Measurements from ENCODE around the gene C6orf120. TPM values are rescaled to one million over a fixed set of nuclear protein-coding genes. Genes with fewer than 3 reads are reported as not detected.

C6orf120 gene
- total RNA-seq, 4 donors from 2014 or later: 25.3 to 35.6 (median 31.2) TPM

- H3K36me3 ChIP-seq: peaks cover 7 to 36% (median 16%) of the 10 kb centered on the region in 4 donors
- 94% methylated on average over 2 of the region's 3 CpGs for WGBS
- intact Hi-C loops (cut with DNase I): no loop called here
These were observed 26.9 kb upstream of the C6orf120 start for GRCh38 chr6:169675011-169675410.

GRCh38 chr6:169677096-169677495 is 24.8 kb upstream of the C6orf120 start:
- H3K4me3 ChIP-seq: no peak overlapping the region
- H3K27ac ChIP-seq (replicated peaks in 1 of 4): no peak overlapping the region
- H3K27me3 ChIP-seq: no peaks in the 10 kb centered on the region
- WGBS: 91% methylated on average over 1 of the region's 1 CpG
- intact Hi-C loops (cut with DNase I): no loop called here
- H3K36me3 ChIP-seq: peaks cover under 1 to 24% (median 11%) of the 10 kb centered on the region in 4 donors
- TF ChIP-seq POLR2AphosphoS5 (IDR thresholded peaks at IDR 0.05): no peak
- no peak for TF ChIP-seq CTCF (IDR thresholded peaks at IDR 0.05)
- no peak for TF ChIP-seq EP300 (IDR thresholded peaks at IDR 0.05)
- no peak for DNase-seq (ENCODE audit: extremely low spot score)
- peaks cover 0 to 5% (median 0%) of the 10 kb centered on the region in 4 donors for H3K4me1 ChIP-seq
- no peaks in the 10 kb centered on the region for H3K9me3 ChIP-seq

More at GRCh38 chr6:169675011-169675410, 26.9 kb upstream of the C6orf120 start:
- Histone ChIP-seq H3K9me3 (no peaks in the 10 kb centered on the region), H3K27ac (replicated peaks in 1 of 4) (no peak overlapping the region), H3K4me3 (no peak overlapping the region), H3K27me3 (no peaks in the 10 kb centered on the region), H3K4me1 (peaks cover 0 to 5% (median 0%) of the 10 kb centered on the region in 4 donors)
- TF ChIP-seq POLR2AphosphoS5 (IDR thresholded peaks at IDR 0.05): no peak
- TF ChIP-seq EP300 (IDR thresholded peaks at IDR 0.05): no peak
- TF ChIP-seq CTCF (IDR thresholded peaks at IDR 0.05): no peak
- no peak for TF ChIP-seq POLR2A (IDR thresholded peaks at IDR 0.05; ENCODE audit: low read depth)
- peak; percentile 53 for DNase-seq (ENCODE audit: extremely low spot score)

- peaks cover 0 to 5% (median 0%) of the 10 kb centered on the region in 4 donors for H3K4me1 ChIP-seq
- 88% methylated on average over 1 of the region's 1 CpG for WGBS
- H3K27me3 ChIP-seq: no peaks in the 10 kb centered on the region
- peaks cover 0 to 25% (median 14%) of the 10 kb centered on the region in 4 donors for H3K36me3 ChIP-seq
- no peak overlapping the region for H3K4me3 ChIP-seq
- DNase-seq (ENCODE audit: extremely low spot score): no peak
- no peak overlapping the region for H3K27ac ChIP-seq (replicated peaks in 1 of 4)
- TF ChIP-seq CTCF (IDR thresholded peaks at IDR 0.05) (no peak), POLR2A (IDR thresholded peaks at IDR 0.05; ENCODE audit: low read depth) (no peak), EP300 (IDR thresholded peaks at IDR 0.05) (no peak), POLR2AphosphoS5 (IDR thresholded peaks at IDR 0.05) (no peak)
- H3K9me3 ChIP-seq: no peaks in the 10 kb centered on the region
- intact Hi-C loops (cut with DNase I): no loop called here
These were observed 23.6 kb upstream of the C6orf120 start for GRCh38 chr6:169678342-169678741.

- TF ChIP-seq EP300 (IDR thresholded peaks at IDR 0.05): no peak
- no peak for TF ChIP-seq POLR2AphosphoS5 (IDR thresholded peaks at IDR 0.05)
- TF ChIP-seq CTCF (IDR thresholded peaks at IDR 0.05): no peak
- intact Hi-C loops (cut with DNase I): no loop called here
- peaks cover 0 to 11% (median 9%) of the 10 kb centered on the region in 4 donors for H3K9me3 ChIP-seq
- no peaks in the 10 kb centered on the region for H3K4me1 ChIP-seq
- no peak for DNase-seq (ENCODE audit: extremely low spot score)
- 100% methylated on average over 1 of the region's 3 CpGs for WGBS
- H3K36me3 ChIP-seq: peaks cover 0 to 44% (median 24%) of the 10 kb centered on the region in 4 donors
- H3K27me3 ChIP-seq: no peaks in the 10 kb centered on the region
- no peak overlapping the region for H3K27ac ChIP-seq (replicated peaks in 1 of 4)
- no peak overlapping the region for H3K4me3 ChIP-seq
These were observed 17.9 kb upstream of the C6orf120 start for GRCh38 chr6:169684056-169684455.

- H3K4me3 ChIP-seq: no peak overlapping the region
- H3K36me3 ChIP-seq: peaks cover 0 to 39% (median 27%) of the 10 kb centered on the region in 4 donors
- WGBS: 92% methylated on average over 2 of the region's 2 CpGs
- DNase-seq (ENCODE audit: extremely low spot score): no peak
- peaks cover 0 to 11% (median 9%) of the 10 kb centered on the region in 4 donors for H3K9me3 ChIP-seq
- H3K27ac ChIP-seq (replicated peaks in 1 of 4): no peak overlapping the region
- intact Hi-C loops (cut with DNase I): no loop called here
- TF ChIP-seq POLR2AphosphoS5 (IDR thresholded peaks at IDR 0.05) (no peak), POLR2A (IDR thresholded peaks at IDR 0.05; ENCODE audit: low read depth) (no peak), CTCF (IDR thresholded peaks at IDR 0.05) (no peak), EP300 (IDR thresholded peaks at IDR 0.05) (no peak)
- H3K4me1 ChIP-seq: no peaks in the 10 kb centered on the region
- no peaks in the 10 kb centered on the region for H3K27me3 ChIP-seq
These were observed 16.1 kb upstream of the C6orf120 start for GRCh38 chr6:169685860-169686259.

Data from esophagus muscularis mucosa (tissue), 4 donors.